Measurements from ENCODE around the gene APBB2. TPM values are rescaled to one million over a fixed set of nuclear protein-coding genes. Genes with fewer than 3 reads are reported as not detected.

The APBB2 gene
- total and polyA plus RNA-seq, 10 of the 15 experiments (the other 5 are each of a cell fraction or from before 2014, with no cell fraction given), result 2.7 to 24.6 (median 19.0) TPM

- TF ChIP-seq, protein P1, sequence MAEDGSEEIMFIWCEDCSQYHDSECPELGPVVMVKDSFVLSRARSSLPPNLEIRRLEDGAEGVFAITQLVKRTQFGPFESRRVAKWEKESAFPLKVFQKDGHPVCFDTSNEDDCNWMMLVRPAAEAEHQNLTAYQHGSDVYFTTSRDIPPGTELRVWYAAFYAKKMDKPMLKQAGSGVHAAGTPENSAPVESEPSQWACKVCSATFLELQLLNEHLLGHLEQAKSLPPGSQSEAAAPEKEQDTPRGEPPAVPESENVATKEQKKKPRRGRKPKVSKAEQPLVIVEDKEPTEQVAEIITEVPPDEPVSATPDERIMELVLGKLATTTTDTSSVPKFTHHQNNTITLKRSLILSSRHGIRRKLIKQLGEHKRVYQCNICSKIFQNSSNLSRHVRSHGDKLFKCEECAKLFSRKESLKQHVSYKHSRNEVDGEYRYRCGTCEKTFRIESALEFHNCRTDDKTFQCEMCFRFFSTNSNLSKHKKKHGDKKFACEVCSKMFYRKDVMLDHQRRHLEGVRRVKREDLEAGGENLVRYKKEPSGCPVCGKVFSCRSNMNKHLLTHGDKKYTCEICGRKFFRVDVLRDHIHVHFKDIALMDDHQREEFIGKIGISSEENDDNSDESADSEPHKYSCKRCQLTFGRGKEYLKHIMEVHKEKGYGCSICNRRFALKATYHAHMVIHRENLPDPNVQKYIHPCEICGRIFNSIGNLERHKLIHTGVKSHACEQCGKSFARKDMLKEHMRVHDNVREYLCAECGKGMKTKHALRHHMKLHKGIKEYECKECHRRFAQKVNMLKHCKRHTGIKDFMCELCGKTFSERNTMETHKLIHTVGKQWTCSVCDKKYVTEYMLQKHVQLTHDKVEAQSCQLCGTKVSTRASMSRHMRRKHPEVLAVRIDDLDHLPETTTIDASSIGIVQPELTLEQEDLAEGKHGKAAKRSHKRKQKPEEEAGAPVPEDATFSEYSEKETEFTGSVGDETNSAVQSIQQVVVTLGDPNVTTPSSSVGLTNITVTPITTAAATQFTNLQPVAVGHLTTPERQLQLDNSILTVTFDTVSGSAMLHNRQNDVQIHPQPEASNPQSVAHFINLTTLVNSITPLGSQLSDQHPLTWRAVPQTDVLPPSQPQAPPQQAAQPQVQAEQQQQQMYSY (CRISPR knock-in tag; IDR thresholded peaks at IDR 0.05), result no peak
- no peak for TF ChIP-seq KDM1A (IDR thresholded peaks at IDR 0.05; ENCODE audit: borderline replicate concordance)
- no peak for TF ChIP-seq IRF3 (IDR thresholded peaks at IDR 0.05)
- no peak for TF ChIP-seq YY1 (IDR thresholded peaks at IDR 0.05; ENCODE audit: low read depth, low read length)
- TF ChIP-seq, protein P2, sequence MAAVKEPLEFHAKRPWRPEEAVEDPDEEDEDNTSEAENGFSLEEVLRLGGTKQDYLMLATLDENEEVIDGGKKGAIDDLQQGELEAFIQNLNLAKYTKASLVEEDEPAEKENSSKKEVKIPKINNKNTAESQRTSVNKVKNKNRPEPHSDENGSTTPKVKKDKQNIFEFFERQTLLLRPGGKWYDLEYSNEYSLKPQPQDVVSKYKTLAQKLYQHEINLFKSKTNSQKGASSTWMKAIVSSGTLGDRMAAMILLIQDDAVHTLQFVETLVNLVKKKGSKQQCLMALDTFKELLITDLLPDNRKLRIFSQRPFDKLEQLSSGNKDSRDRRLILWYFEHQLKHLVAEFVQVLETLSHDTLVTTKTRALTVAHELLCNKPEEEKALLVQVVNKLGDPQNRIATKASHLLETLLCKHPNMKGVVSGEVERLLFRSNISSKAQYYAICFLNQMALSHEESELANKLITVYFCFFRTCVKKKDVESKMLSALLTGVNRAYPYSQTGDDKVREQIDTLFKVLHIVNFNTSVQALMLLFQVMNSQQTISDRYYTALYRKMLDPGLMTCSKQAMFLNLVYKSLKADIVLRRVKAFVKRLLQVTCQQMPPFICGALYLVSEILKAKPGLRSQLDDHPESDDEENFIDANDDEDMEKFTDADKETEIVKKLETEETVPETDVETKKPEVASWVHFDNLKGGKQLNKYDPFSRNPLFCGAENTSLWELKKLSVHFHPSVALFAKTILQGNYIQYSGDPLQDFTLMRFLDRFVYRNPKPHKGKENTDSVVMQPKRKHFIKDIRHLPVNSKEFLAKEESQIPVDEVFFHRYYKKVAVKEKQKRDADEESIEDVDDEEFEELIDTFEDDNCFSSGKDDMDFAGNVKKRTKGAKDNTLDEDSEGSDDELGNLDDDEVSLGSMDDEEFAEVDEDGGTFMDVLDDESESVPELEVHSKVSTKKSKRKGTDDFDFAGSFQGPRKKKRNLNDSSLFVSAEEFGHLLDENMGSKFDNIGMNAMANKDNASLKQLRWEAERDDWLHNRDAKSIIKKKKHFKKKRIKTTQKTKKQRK (IDR thresholded peaks at IDR 0.05; ENCODE audit: low read depth, low read length), result no peak
- TF ChIP-seq GATAD2B (conservative IDR thresholded peaks at IDR 0.05; ENCODE audit: low read depth), result no peak
- TF ChIP-seq POLR2AphosphoS5 (IDR thresholded peaks at IDR 0.05; ENCODE audit: low read length), result no peak
- no peak for TF ChIP-seq CHD2 (IDR thresholded peaks at IDR 0.05; ENCODE audit: borderline replicate concordance, low read depth, low read length)
- TF ChIP-seq, protein P3, sequence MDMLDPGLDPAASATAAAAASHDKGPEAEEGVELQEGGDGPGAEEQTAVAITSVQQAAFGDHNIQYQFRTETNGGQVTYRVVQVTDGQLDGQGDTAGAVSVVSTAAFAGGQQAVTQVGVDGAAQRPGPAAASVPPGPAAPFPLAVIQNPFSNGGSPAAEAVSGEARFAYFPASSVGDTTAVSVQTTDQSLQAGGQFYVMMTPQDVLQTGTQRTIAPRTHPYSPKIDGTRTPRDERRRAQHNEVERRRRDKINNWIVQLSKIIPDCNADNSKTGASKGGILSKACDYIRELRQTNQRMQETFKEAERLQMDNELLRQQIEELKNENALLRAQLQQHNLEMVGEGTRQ (IDR thresholded peaks at IDR 0.05; ENCODE audit: borderline replicate concordance, low read depth, low read length), result no peak
- TF ChIP-seq RAD21 (IDR thresholded peaks at IDR 0.05; ENCODE audit: insufficient read depth, low read depth, low read length), result no peak
- TF ChIP-seq TBL1XR1 (IDR thresholded peaks at IDR 0.05; ENCODE audit: low read depth, low read length), result no peak
- no peak for TF ChIP-seq CEBPB (IDR thresholded peaks at IDR 0.05; ENCODE audit: borderline replicate concordance in 1 of 2, low read depth in 2 of 2, low read length in 2 of 2)
Observed at GRCh38 chr4:41156574-41156973, 57.8 kb downstream of the APBB2 start (continued).
